K562 (cell line): ENCODE measurements around the gene GADL1. TPM values are rescaled to one million over a fixed set of nuclear protein-coding genes. Genes with fewer than 3 reads are reported as not detected.

Source experiments
- CCAR2 ChIP-seq: fragments of 200-400 bp; formaldehyde crosslinking; IDR thresholded peaks from 2 replicates; pipeline ENCODE4 v1.6.1; 2017; ENCODE audit warnings: mild to moderate bottlenecking, low read depth, low read length
- COPS2 ChIP-seq: fragments of 450-650 bp; conservative IDR thresholded peaks from 2 replicates; pipeline ENCODE4 v1.6.1; 2016; ENCODE audit warnings: mild to moderate bottlenecking, moderate library complexity
- GABPB1 ChIP-seq: sonication (generic); formaldehyde crosslinking; IDR thresholded peaks from 2 replicates; pipeline ENCODE4 v1.8.0; 2022; ENCODE audit warnings: mild to moderate bottlenecking, missing genetic modification reagents
- GATA2 ChIP-seq: sonication (generic); formaldehyde crosslinking; IDR thresholded peaks from 2 replicates; pipeline ENCODE4 v1.4.0; 2020; ENCODE audit warnings: mild to moderate bottlenecking, missing genetic modification reagents
- HMG20A ChIP-seq: fragments of 450-650 bp; formaldehyde crosslinking; conservative IDR thresholded peaks from 2 replicates; pipeline ENCODE4 v1.4.0; 2020; ENCODE audit warnings: mild to moderate bottlenecking, mixed read lengths
- RB1 ChIP-seq: fragments of 450-650 bp; IDR thresholded peaks from 2 replicates; pipeline ENCODE4 v1.6.1; 2017; ENCODE audit warnings: low read depth, mild to moderate bottlenecking
- RBM34 ChIP-seq: fragments of 200-400 bp; formaldehyde crosslinking; IDR thresholded peaks from 2 replicates; pipeline ENCODE4 v1.6.1; 2018; ENCODE audit warnings: low read length, borderline replicate concordance; ENCODE audit not compliant: insufficient read depth
- RCOR1 ChIP-seq, 2 experiments: IDR thresholded peaks; 2 replicates each; pipeline ENCODE4 v1.6.1; 2012; ENCODE audit warnings: low read depth in 2 of 2, low read length in 2 of 2, borderline replicate concordance in 1 of 2, improper control_type of control experiment in 1 of 2
- RFX1 ChIP-seq: fragments of 450-650 bp; IDR thresholded peaks from 2 replicates; pipeline ENCODE4 v1.6.1; 2016; ENCODE audit warnings: mild to moderate bottlenecking, moderate library complexity
- SFPQ ChIP-seq: fragments of 200-400 bp; formaldehyde crosslinking; IDR thresholded peaks from 2 replicates; pipeline ENCODE4 v1.6.1; 2017; ENCODE audit warnings: mild to moderate bottlenecking, low read depth, low read length, moderate library complexity
- ZBTB1 ChIP-seq: sonication (generic); formaldehyde crosslinking; IDR thresholded peaks from 2 replicates; pipeline ENCODE4 v1.8.1; 2023; ENCODE audit warnings: missing genetic modification reagents, low read depth, mild to moderate bottlenecking, borderline replicate concordance
- ZNF324 ChIP-seq: fragments of 250-450 bp; sonication (Bioruptor Pico); IDR thresholded peaks from 2 replicates; pipeline ENCODE4 v1.4.0; 2020; ENCODE audit warnings: mild to moderate bottlenecking
- polyA plus RNA-seq, 8 experiments: library from polyadenylated mRNA; depleted of rRNA in 4 of 8; stranded (reverse) in 5 of 8; unstranded in 3 of 8; fragments of >200 nt; fragmentation: Nextera tagmentation in 2 of 8; fragmentation: Illumina TruSeq in 1 of 8; extraction: Ambion mirVana in 2 of 8; extraction: Trizol in 1 of 8; gene quantifications; 2 replicates each; pipeline versions ENCODE4 v1.2.1 to v1.2.3, GENCODE V29; 2011 to 2014; ENCODE audit warnings: inconsistent platforms in 1 of 8, missing spikeins in 1 of 8
- total RNA-seq, 7 experiments: library from RNA; depleted of rRNA in 6 of 7; stranded (reverse); fragments of >200 nt in 6 of 7; fragmentation: Illumina TruSeq in 2 of 7; extraction: Trizol in 2 of 7; gene quantifications; 2 replicates each; pipeline versions ENCODE4 v1.2.1 to v1.2.3, GENCODE V29; 2011 to 2021; ENCODE audit warnings: low replicate concordance in 1 of 7

GADL1 gene
- total and polyA plus RNA-seq, 9 of the 15 experiments (the other 6 are each of a cell fraction or from before 2014, with no cell fraction given), result 0.07 TPM; not detected in 8

GRCh38 chr3:30835667-30836066 lies 58.8 kb downstream of the GADL1 start (continued):
- TF ChIP-seq ZBTB1 (CRISPR knock-in tag), result no peak
- TF ChIP-seq HMG20A (CRISPR knock-in tag), result no peak
- TF ChIP-seq GATA2 (CRISPR knock-in tag), result no peak
- no peak for TF ChIP-seq RFX1
- TF ChIP-seq RCOR1 (IDR thresholded peaks at IDR 0.05; ENCODE audit: borderline replicate concordance in 1 of 2, low read depth in 2 of 2, low read length in 2 of 2), result no peak
- TF ChIP-seq GABPB1 (CRISPR knock-in tag), result no peak
- TF ChIP-seq RB1, result no peak
- TF ChIP-seq ZNF324 (CRISPR knock-in tag), result no peak
- no peak for TF ChIP-seq CCAR2
- no peak for TF ChIP-seq SFPQ
- TF ChIP-seq COPS2, result no peak
- TF ChIP-seq RBM34, result no peak
